Measurements from ENCODE around the gene COG8.

GRCh38 chr16:69286941-69287713, 52.2 kb downstream of the COG8 start:
- peak; percentile 49 for TF ChIP-seq CTCF (IDR thresholded peaks at IDR 0.05; ENCODE audit: insufficient read depth, low read depth, low read length)
- TF ChIP-seq EZH2 (IDR thresholded peaks at IDR 0.05; ENCODE audit: insufficient read depth, low read length), result no peak

All from astrocyte (in vitro differentiated cells and primary cell).